Ishikawa (cell line): ENCODE measurements around the gene SPSB4.

Experiments
- CEBPB ChIP-seq: IDR thresholded peaks from 2 replicates; pipeline ENCODE4 v1.6.1; 2012
- CREB1 ChIP-seq: IDR thresholded peaks from 2 replicates; pipeline ENCODE4 v1.6.1; 2012; ENCODE audit warnings: low read depth
- EGR1 ChIP-seq: IDR thresholded peaks from 2 replicates; pipeline ENCODE4 v1.6.1; 2012
- EP300 ChIP-seq: IDR thresholded peaks from 2 replicates; pipeline ENCODE4 v1.6.1; 2012; ENCODE audit warnings: borderline replicate concordance
- FOXM1 ChIP-seq: IDR thresholded peaks from 2 replicates; pipeline ENCODE4 v1.6.1; 2012; ENCODE audit warnings: low read depth, borderline replicate concordance
- NFIC ChIP-seq: IDR thresholded peaks from 2 replicates; pipeline ENCODE4 v1.6.1; 2012
- RAD21 ChIP-seq: IDR thresholded peaks from 2 replicates; pipeline ENCODE4 v1.6.1; 2012; ENCODE audit warnings: low read depth
- TAF1 ChIP-seq: IDR thresholded peaks from 2 replicates; pipeline ENCODE4 v1.6.1; 2012; ENCODE audit warnings: low read depth, mild to moderate bottlenecking
- TCF12 ChIP-seq: IDR thresholded peaks from 2 replicates; pipeline ENCODE4 v1.6.1; 2012; ENCODE audit warnings: low read depth
- TEAD4 ChIP-seq: IDR thresholded peaks from 2 replicates; pipeline ENCODE4 v1.6.1; 2012
- YY1 ChIP-seq: IDR thresholded peaks from 2 replicates; pipeline ENCODE4 v1.6.1; 2012; ENCODE audit warnings: low read depth
- ZBTB7A ChIP-seq: IDR thresholded peaks from 2 replicates; pipeline ENCODE4 v1.6.1; 2012; ENCODE audit warnings: low read depth
- TF ChIP-seq, protein P1 (sequence below): IDR thresholded peaks from 2 replicates; pipeline ENCODE4 v1.6.1; 2012
- TF ChIP-seq, protein P2 (sequence below): IDR thresholded peaks from 2 replicates; pipeline ENCODE4 v1.6.1; 2012
- TF ChIP-seq, protein P3 (sequence below): IDR thresholded peaks from 2 replicates; pipeline ENCODE4 v1.6.1; 2012; ENCODE audit warnings: low read depth, mild to moderate bottlenecking

The SPSB4 gene

DNA sequence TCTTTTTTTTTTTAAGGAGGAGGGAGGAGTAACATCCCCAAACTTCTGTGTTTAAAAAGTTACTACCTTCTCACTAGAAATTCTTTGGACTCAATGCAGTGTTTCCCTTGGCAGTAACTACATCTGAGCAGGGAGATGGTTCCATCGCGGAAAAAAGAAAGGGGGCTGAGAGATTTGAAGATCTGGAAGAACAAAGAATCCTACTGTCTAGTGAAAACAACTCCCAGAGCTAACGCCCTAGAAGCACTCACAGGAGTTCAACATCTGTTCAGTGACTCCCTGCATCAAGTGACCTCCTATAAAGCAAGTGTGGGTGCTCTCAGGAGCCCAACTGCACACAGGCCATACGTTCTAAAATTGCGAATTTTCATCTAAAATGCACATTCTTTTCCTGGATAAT, 113.7 kb downstream of the SPSB4 start:
- TF ChIP-seq CEBPB, result no peak
- TF ChIP-seq TCF12, result no peak
- no peak for TF ChIP-seq RAD21
- no peak for TF ChIP-seq TAF1
- TF ChIP-seq, protein P1, sequence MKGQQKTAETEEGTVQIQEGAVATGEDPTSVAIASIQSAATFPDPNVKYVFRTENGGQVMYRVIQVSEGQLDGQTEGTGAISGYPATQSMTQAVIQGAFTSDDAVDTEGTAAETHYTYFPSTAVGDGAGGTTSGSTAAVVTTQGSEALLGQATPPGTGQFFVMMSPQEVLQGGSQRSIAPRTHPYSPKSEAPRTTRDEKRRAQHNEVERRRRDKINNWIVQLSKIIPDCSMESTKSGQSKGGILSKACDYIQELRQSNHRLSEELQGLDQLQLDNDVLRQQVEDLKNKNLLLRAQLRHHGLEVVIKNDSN, result no peak
- no peak for TF ChIP-seq FOXM1
- TF ChIP-seq NFIC, result no peak
- no peak for TF ChIP-seq EGR1

DNA sequence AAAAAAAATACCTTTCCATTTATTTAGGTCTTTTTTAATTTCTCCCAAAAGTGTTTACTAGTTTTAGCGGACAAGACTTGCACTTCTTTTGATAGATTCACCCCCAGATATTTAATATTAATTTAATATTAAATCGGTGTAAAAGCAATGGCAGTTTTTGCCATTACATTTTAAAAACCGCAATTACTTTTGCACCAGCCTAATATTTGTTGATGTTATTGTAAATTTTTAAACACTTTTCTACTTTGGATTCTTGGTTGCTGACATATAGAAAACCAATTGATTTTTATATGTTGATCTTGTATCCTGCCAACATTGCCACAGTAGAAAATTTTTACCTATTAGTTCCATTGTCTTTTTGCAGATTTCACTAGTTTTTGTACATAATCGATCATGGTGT, 116.5 kb downstream of the SPSB4 start:
- TF ChIP-seq CEBPB (no peak), YY1 (no peak), FOXM1 (no peak), EGR1 (no peak), ZBTB7A (no peak), NFIC (no peak), EP300 (no peak), TAF1 (no peak), RAD21 (no peak), TEAD4 (no peak), TCF12 (no peak), CREB1 (no peak)
- TF ChIP-seq, protein P2, sequence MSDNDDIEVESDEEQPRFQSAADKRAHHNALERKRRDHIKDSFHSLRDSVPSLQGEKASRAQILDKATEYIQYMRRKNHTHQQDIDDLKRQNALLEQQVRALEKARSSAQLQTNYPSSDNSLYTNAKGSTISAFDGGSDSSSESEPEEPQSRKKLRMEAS, result no peak
- TF ChIP-seq, protein P3, sequence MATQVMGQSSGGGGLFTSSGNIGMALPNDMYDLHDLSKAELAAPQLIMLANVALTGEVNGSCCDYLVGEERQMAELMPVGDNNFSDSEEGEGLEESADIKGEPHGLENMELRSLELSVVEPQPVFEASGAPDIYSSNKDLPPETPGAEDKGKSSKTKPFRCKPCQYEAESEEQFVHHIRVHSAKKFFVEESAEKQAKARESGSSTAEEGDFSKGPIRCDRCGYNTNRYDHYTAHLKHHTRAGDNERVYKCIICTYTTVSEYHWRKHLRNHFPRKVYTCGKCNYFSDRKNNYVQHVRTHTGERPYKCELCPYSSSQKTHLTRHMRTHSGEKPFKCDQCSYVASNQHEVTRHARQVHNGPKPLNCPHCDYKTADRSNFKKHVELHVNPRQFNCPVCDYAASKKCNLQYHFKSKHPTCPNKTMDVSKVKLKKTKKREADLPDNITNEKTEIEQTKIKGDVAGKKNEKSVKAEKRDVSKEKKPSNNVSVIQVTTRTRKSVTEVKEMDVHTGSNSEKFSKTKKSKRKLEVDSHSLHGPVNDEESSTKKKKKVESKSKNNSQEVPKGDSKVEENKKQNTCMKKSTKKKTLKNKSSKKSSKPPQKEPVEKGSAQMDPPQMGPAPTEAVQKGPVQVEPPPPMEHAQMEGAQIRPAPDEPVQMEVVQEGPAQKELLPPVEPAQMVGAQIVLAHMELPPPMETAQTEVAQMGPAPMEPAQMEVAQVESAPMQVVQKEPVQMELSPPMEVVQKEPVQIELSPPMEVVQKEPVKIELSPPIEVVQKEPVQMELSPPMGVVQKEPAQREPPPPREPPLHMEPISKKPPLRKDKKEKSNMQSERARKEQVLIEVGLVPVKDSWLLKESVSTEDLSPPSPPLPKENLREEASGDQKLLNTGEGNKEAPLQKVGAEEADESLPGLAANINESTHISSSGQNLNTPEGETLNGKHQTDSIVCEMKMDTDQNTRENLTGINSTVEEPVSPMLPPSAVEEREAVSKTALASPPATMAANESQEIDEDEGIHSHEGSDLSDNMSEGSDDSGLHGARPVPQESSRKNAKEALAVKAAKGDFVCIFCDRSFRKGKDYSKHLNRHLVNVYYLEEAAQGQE, result no peak
- TF ChIP-seq, protein P1, result no peak

DNA sequence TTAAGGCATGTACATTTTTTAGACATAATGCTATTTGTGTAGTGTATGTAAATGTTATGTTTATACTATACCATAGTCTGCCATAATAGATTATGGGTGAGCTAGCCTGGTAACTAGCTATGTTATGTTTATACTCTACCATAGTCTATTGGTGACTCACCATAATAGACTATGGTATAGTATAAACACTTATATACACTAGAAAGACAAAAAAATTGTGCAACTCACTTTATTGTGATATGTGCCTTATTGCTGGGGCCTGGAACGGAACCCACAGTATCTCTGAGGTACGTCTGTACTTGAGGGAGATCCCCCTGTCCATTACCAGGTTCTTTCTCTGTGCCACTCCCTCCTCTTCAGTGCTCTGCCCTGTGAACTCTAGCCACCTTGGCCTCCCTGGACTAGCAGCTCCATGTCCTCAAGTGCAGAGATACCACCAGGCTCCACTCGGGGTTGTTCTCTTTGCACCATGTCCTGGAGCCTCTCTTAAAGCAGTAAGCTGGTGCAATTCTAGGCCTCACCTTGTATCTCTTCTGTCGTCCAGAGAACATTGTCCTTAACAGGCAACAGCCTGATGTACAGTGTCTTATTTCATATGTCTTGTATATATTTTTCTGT, 119.6 kb downstream of the SPSB4 start:
- TF ChIP-seq, protein P2, result no peak
- TF ChIP-seq EGR1 (no peak), TCF12 (no peak), NFIC (no peak)

DNA sequence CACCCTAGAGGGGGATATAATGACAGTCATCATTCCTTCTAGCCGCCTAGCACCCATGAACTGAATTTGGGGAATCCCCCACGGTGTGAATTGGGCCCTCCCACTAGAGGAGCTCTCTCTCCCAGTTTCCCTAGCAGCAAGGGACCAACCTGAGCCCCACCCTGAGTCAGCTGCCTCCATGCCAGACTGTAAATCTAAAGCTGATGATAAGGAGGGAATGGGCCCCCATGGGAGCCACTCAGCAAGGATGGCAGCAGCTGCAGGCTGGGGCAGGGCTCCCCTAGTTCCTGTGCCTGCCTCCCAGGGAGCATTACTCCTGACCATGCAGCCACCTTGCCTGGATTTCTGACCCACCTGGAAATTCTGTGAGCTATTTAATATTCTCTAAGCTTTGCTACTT, 123.5 kb downstream of the SPSB4 start:
- no peak for TF ChIP-seq ZBTB7A
- TF ChIP-seq CREB1, result no peak
- TF ChIP-seq, protein P3, result no peak
- TF ChIP-seq TAF1, result no peak
- no peak for TF ChIP-seq FOXM1

DNA sequence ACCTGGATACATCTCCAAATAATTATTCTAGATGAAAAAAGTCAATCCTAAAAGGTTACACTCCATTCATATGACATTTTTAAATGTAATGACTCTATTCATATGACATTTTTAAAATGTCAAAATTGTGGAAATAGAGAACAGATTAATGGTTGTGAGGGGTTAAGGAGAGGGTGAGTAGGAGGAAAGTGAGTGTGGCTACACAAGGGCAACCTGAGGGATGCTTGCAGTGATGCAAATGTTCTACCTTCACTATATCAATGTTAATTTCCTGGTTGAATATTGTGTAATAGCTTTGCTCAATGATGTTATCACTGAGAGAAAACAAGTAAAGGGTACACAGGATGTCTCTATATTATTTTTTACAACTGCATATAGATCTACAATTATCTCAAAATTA, 125.6 kb downstream of the SPSB4 start:
- TF ChIP-seq TAF1 (no peak), TEAD4 (no peak), NFIC (no peak), YY1 (no peak), EGR1 (no peak), CEBPB (no peak), EP300 (no peak), TCF12 (no peak), CREB1 (no peak), FOXM1 (no peak)
- TF ChIP-seq, protein P3, result no peak
- TF ChIP-seq, protein P2, result no peak
- TF ChIP-seq, protein P1, result no peak
